H1 (cell line): ENCODE results near the gene KCNC1. TPM values are rescaled to one million over a fixed set of nuclear protein-coding genes. Genes with fewer than 3 reads are reported as not detected.

Source experiments
- CTCF ChIA-PET: fragments of 300-600 bp; sonication (Branson Sonifier 250); formaldehyde crosslinking; loops from one replicate; lab custom pipeline; 2021; ENCODE audit not compliant: partially characterized antibody; lab: Charles Lee
- POLR2A ChIA-PET: fragments of 300-600 bp; sonication (Branson Sonifier 250); formaldehyde crosslinking; loops from one replicate; lab custom pipeline; 2021; ENCODE audit warnings: inconsistent platforms; ENCODE audit not compliant: partially characterized antibody; lab: Charles Lee
- DNase-seq, 2 experiments: peaks; one replicate each; pipeline versions ENCODE4 v3.0.0 to v3.0.0-alpha.2; 2010 to 2022; ENCODE audit warnings: low spot score in 2 of 2, low read depth in 1 of 2, mixed read lengths in 1 of 2
- FAIRE-seq: peaks from 2 replicates; lab custom pipeline; 2011; peaks lifted over from hg19 to GRCh38; lab: Jason Lieb, UNC
- H2AFZ ChIP-seq: 2 replicates; pipeline ENCODE4 v1.8.1; 2012; ENCODE audit warnings: low read length, inconsistent platforms
- H2AK5ac ChIP-seq: 2 replicates; pipeline ENCODE4 v1.6.1; 2013; ENCODE audit warnings: low read depth, low read length
- H2BK120ac ChIP-seq: replicated peaks from 2 replicates; pipeline ENCODE3; 2013; ENCODE audit warnings: low read depth, low read length, inconsistent platforms
- H2BK12ac ChIP-seq: 2 replicates; pipeline ENCODE4 v1.6.1; 2013; ENCODE audit warnings: low read depth, low read length
- H2BK15ac ChIP-seq: 2 replicates; pipeline ENCODE4 v1.6.1; 2013; ENCODE audit warnings: low read length
- H2BK20ac ChIP-seq: 2 replicates; pipeline ENCODE4 v1.6.1; 2013; ENCODE audit warnings: low read length
- H2BK5ac ChIP-seq: 2 replicates; pipeline ENCODE4 v1.6.1; 2013; ENCODE audit warnings: low read depth, low read length
- H3K14ac ChIP-seq: 2 replicates; pipeline ENCODE4 v1.6.1; 2013; ENCODE audit warnings: inconsistent platforms; ENCODE audit not compliant: insufficient read length
- H3K18ac ChIP-seq: 2 replicates; pipeline ENCODE4 v1.6.1; 2013; ENCODE audit warnings: low read length; ENCODE audit errors: extremely low read depth
- H3K23ac ChIP-seq: 2 replicates; pipeline ENCODE4 v1.6.1; 2013; ENCODE audit warnings: inconsistent platforms; ENCODE audit not compliant: insufficient read length
- H3K23me2 ChIP-seq: 2 replicates; pipeline ENCODE4 v1.6.1; 2013; ENCODE audit warnings: low read depth, low read length
- H3K27ac ChIP-seq: 2 replicates; pipeline ENCODE4 v1.6.1; 2011; ENCODE audit warnings: low read depth, low read length, inconsistent platforms
- H3K27me3 ChIP-seq, 4 experiments: replicated peaks in 1 of 4; 1 replicate in 1 of 4; 2 replicates in 3 of 4; pipeline versions ENCODE4 v1.6.1 to v1.8.1; 2011 to 2013; ENCODE audit warnings: low read length in 3 of 4, mild to moderate bottlenecking in 3 of 4, inconsistent platforms in 2 of 4, mixed read lengths in 2 of 4, moderate library complexity in 1 of 4; ENCODE audit not compliant: control insufficient read depth in 3 of 4, insufficient read depth in 3 of 4; ENCODE audit errors: extremely low read depth in 1 of 4
- H3K36me3 ChIP-seq, 4 experiments: 2 replicates each; pipeline versions ENCODE4 v1.6.1 to v1.8.1; 2011 to 2013; ENCODE audit warnings: mild to moderate bottlenecking in 4 of 4, low read length in 3 of 4, moderate library complexity in 2 of 4, control low read depth in 1 of 4, inconsistent platforms in 1 of 4; ENCODE audit not compliant: insufficient read depth in 4 of 4, control insufficient read depth in 2 of 4
- H3K4ac ChIP-seq: replicated peaks from 2 replicates; pipeline ENCODE3; 2013; ENCODE audit warnings: low read length, low read depth, mixed read lengths, inconsistent platforms; ENCODE audit not compliant: insufficient read length
- H3K4me1 ChIP-seq, 4 experiments: replicated peaks in 1 of 4; 1 replicate in 1 of 4; 2 replicates in 3 of 4; pipeline versions ENCODE4 v1.6.1 to v1.8.1; 2011 to 2013; ENCODE audit warnings: low read length in 3 of 4, inconsistent platforms in 2 of 4, mixed read lengths in 1 of 4; ENCODE audit not compliant: insufficient read depth in 4 of 4, control insufficient read depth in 3 of 4
- H3K4me2 ChIP-seq, 2 experiments: 2 replicates each; pipeline versions ENCODE4 v1.6.1 to v1.8.1; 2011 to 2013; ENCODE audit warnings: low read depth in 2 of 2, low read length in 2 of 2, control low read depth in 1 of 2, inconsistent platforms in 1 of 2, mild to moderate bottlenecking in 1 of 2; ENCODE audit not compliant: insufficient read depth in 1 of 2
- H3K4me3 ChIP-seq, 4 experiments: fragments of 200-600, 300-600 bp in 1 of 4; sonication (generic), shearing (Covaris generic), sonication (Bioruptor Twin) in 1 of 4; 2 replicates each; pipeline versions ENCODE4 v1.5.1 to v1.8.1; 2011 to 2016; ENCODE audit warnings: low read length in 4 of 4, low read depth in 3 of 4, control low read depth in 2 of 4, inconsistent platforms in 2 of 4, mild to moderate bottlenecking in 2 of 4, mixed read lengths in 1 of 4, moderate library complexity in 1 of 4; ENCODE audit not compliant: insufficient read depth in 2 of 4; ENCODE audit errors: extremely low read depth in 1 of 4
- H3K56ac ChIP-seq: replicated peaks from 2 replicates; pipeline ENCODE3; 2013; ENCODE audit warnings: low read depth, mild to moderate bottlenecking, mixed read lengths, low read length, inconsistent platforms; ENCODE audit not compliant: insufficient read length
- H3K79me1 ChIP-seq: 2 replicates; pipeline ENCODE4 v1.6.1; 2013; ENCODE audit warnings: low read depth, low read length, control low read depth
- H3K79me2 ChIP-seq, 2 experiments: 2 replicates each; pipeline versions ENCODE4 v1.6.1 to v1.8.1; 2012 to 2013; ENCODE audit warnings: low read length in 2 of 2, mild to moderate bottlenecking in 2 of 2, inconsistent platforms in 1 of 2; ENCODE audit not compliant: insufficient read depth in 2 of 2, control insufficient read depth in 1 of 2
- H3K9ac ChIP-seq, 4 experiments: replicated peaks in 1 of 4; 1 replicate in 1 of 4; 2 replicates in 3 of 4; pipeline versions ENCODE4 v1.6.1 to v1.8.1; 2011 to 2013; ENCODE audit warnings: low read depth in 3 of 4, low read length in 3 of 4, control low read depth in 2 of 4, mild to moderate bottlenecking in 2 of 4, moderate library complexity in 2 of 4, inconsistent platforms in 1 of 4; ENCODE audit errors: extremely low read depth in 1 of 4
- H3K9me3 ChIP-seq, 2 experiments: 2 replicates each; pipeline versions ENCODE4 v1.6.1 to v1.8.1; 2012 to 2013; ENCODE audit warnings: mild to moderate bottlenecking in 2 of 2, moderate library complexity in 2 of 2, control low read depth in 1 of 2, inconsistent platforms in 1 of 2, low read depth in 1 of 2, low read length in 1 of 2, mixed read lengths in 1 of 2; ENCODE audit not compliant: insufficient read depth in 2 of 2
- H4K20me1 ChIP-seq, 2 experiments: replicated peaks in 1 of 2; 2 replicates each; pipeline versions ENCODE3 to v1.8.1; 2011 to 2013; ENCODE audit warnings: inconsistent platforms in 2 of 2, low read length in 2 of 2, mild to moderate bottlenecking in 1 of 2; ENCODE audit not compliant: insufficient read depth in 2 of 2, control insufficient read depth in 1 of 2
- H4K5ac ChIP-seq: 2 replicates; pipeline ENCODE4 v1.6.1; 2013; ENCODE audit warnings: low read length, low read depth, mixed read lengths, inconsistent platforms; ENCODE audit not compliant: insufficient read length
- H4K8ac ChIP-seq: 2 replicates; pipeline ENCODE4 v1.8.0; 2013; ENCODE audit warnings: mild to moderate bottlenecking, moderate library complexity, low read length, inconsistent platforms; ENCODE audit not compliant: insufficient read depth; ENCODE audit errors: extremely low read depth
- H4K91ac ChIP-seq: replicated peaks from 2 replicates; pipeline ENCODE3; 2013; ENCODE audit warnings: low read length, mixed read lengths, inconsistent platforms; ENCODE audit not compliant: insufficient read length
- WGBS, 2 experiments: shearing (Covaris generic) in 1 of 2; methylation state at CpG; one replicate each; pipeline versions ENCODE4 v1.1.6 to v1.1.7; 2013 to 2015; ENCODE audit warnings: low lambda C conversion rate in 2 of 2, mixed read lengths in 2 of 2, inconsistent platforms in 1 of 2, low coverage in 1 of 2, missing lambda C conversion rate in 1 of 2; ENCODE audit not compliant: insufficient replicate concordance in 2 of 2, insufficient coverage in 1 of 2, insufficient read length in 1 of 2; ENCODE audit errors: extremely low coverage in 1 of 2, missing lambda C conversion rate in 1 of 2; 5-methylcytosine and 5-hydroxymethylcytosine counted together
- polyA plus RNA-seq, 7 experiments: library from polyadenylated mRNA; depleted of rRNA in 3 of 7; stranded (reverse) in 5 of 7; unstranded in 2 of 7; fragments of >200 nt in 5 of 7; fragments of 200-250 nt in 2 of 7; gene quantifications; 1 replicate in 5 of 7; 2 replicates in 1 of 7; 4 replicates in 1 of 7; pipeline versions ENCODE4 v1.2.1 to v1.2.3, GENCODE V29; 2011 to 2013; ENCODE audit warnings: missing spikeins in 2 of 7, mixed read lengths in 2 of 7
- total RNA-seq: library from RNA; stranded (reverse); fragmentation: NEBNext Ultra II Directional; extraction: Animal tissue kit (Norgen Biotek cat#: 25700); gene quantifications from 2 replicates; pipeline ENCODE4 v1.2.1, GENCODE V29; 2021
- TF ChIP-seq, protein P1 (sequence below): IDR thresholded peaks from 2 replicates; pipeline ENCODE4 v1.6.1; 2012; ENCODE audit warnings: inconsistent platforms
- TF ChIP-seq, protein P2 (sequence below): IDR thresholded peaks from 2 replicates; pipeline ENCODE4 v1.6.1; 2012; ENCODE audit warnings: inconsistent platforms

KCNC1 gene
- total and polyA plus RNA-seq, 2 of the 8 experiments (the other 6 are each of a cell fraction or from before 2014, with no cell fraction given) = 0.11 to 0.26 TPM

DNA sequence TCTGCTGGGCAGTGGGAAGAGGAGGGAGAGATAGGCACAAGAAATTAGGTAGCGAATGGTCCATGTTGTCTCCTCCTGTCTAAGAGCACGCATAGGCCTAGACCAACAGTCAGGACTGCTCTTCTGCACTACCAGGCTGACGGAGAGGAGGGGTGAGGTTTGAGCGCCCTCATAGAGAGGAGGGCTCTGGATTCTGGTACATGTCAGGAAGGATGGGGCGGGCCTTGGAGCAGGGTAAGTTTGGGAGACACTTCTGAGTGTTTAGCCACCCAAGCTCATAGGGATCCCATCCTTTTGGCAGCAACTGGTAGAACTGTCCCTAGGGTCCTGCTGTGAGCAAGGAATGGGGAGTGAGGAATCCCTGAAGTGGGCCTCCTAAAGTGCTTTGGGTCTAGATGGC lies 60.4 kb downstream of the KCNC1 start:
- TF ChIP-seq, protein P1, sequence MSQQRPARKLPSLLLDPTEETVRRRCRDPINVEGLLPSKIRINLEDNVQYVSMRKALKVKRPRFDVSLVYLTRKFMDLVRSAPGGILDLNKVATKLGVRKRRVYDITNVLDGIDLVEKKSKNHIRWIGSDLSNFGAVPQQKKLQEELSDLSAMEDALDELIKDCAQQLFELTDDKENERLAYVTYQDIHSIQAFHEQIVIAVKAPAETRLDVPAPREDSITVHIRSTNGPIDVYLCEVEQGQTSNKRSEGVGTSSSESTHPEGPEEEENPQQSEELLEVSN = no peak
- TF ChIP-seq, protein P2, sequence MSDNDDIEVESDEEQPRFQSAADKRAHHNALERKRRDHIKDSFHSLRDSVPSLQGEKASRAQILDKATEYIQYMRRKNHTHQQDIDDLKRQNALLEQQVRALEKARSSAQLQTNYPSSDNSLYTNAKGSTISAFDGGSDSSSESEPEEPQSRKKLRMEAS = no peak

More for the DNA sequence above, 60.4 kb downstream of the KCNC1 start:
- H3K56ac ChIP-seq = no peak overlapping the region
- DNase-seq (no peak), FAIRE-seq (no peak)
- H3K4me2 ChIP-seq = no peak overlapping the region
- H3K79me1 ChIP-seq = no peaks in the 10 kb centered on the region
- H3K18ac ChIP-seq = no peak overlapping the region
- POLR2A ChIA-PET = no interaction called here
- H4K8ac ChIP-seq = no peak overlapping the region
- CTCF ChIA-PET = interaction anchor here (1.0 to 3.6 kb wide), 4 partner anchors 12 to 183 kb away, joined by 3 to 14 read pairs (median 6); no protein-coding TSS in a partner anchor
- H2BK120ac ChIP-seq = no peak overlapping the region
- H3K79me2 ChIP-seq = no peaks in the 10 kb centered on the region
- H3K4me3 ChIP-seq = no peak overlapping the region
- no peak overlapping the region for H3K23ac ChIP-seq
- no peaks in the 10 kb centered on the region for H3K27me3 ChIP-seq
- no peak overlapping the region for H2AK5ac ChIP-seq
- H3K4ac ChIP-seq = no peak overlapping the region
- no peak overlapping the region for H2BK12ac ChIP-seq
- H3K27ac ChIP-seq = no peak overlapping the region
- H3K9ac ChIP-seq = no peak overlapping the region
- H2BK15ac ChIP-seq = no peak overlapping the region
- 84% methylated on average over 5 of the region's 5 CpGs; no CpG with 5 or more reads in 1 of the 2 experiments for WGBS, 2 experiments
- no peaks in the 10 kb centered on the region for H3K9me3 ChIP-seq
- no peak overlapping the region for H3K14ac ChIP-seq
- H2AFZ ChIP-seq = no peak overlapping the region
- no peaks in the 10 kb centered on the region for H4K20me1 ChIP-seq
- H2BK20ac ChIP-seq = no peak overlapping the region
- no peak overlapping the region for H4K5ac ChIP-seq
- H3K23me2 ChIP-seq = no peaks in the 10 kb centered on the region
- no peak overlapping the region for H2BK5ac ChIP-seq
- no peak overlapping the region for H4K91ac ChIP-seq
- no peaks in the 10 kb centered on the region for H3K4me1 ChIP-seq
- no peaks in the 10 kb centered on the region for H3K36me3 ChIP-seq
